ENCODE results near the gene ANKRD33B. TPM values are rescaled to one million over a fixed set of nuclear protein-coding genes. Genes with fewer than 3 reads are reported as not detected.
A peak's percentile ranks its signal among the peaks of the same experiment; 100 is the strongest.
"Not testable (repeated sequence)": the region's sequence is repeated elsewhere in the genome, so short reads cannot be mapped to it uniquely, and the experiment has no call there.

The ANKRD33B gene
- total RNA-seq, 1 experiment from 2014 or later = 1.6 TPM

GRCh38 chr5:10596886-10597451, 33.1 kb downstream of the ANKRD33B start:
- Histone ChIP-seq H3K4me3 (ENCODE audit: insufficient read depth, low read depth, low read length) (no peak overlapping the region), H3K36me3 (replicated peaks; ENCODE audit: control insufficient read depth, insufficient read depth, low read length) (no peaks in the 10 kb centered on the region; the same call in 1 of the 2 replicates), H3K27me3 (ENCODE audit: control insufficient read depth, insufficient read depth, low read length) (no peaks in the 10 kb centered on the region)
- DNase-seq = no peak

GRCh38 chr5:10599113-10599512, 35.2 kb downstream of the ANKRD33B start:
- no peak for DNase-seq

GRCh38 chr5:10599862-10600284, 36.0 kb downstream of the ANKRD33B start:
- no peak for DNase-seq
- no peaks in the 10 kb centered on the region; the same call in 1 of the 2 replicates for H3K36me3 ChIP-seq (replicated peaks; ENCODE audit: control insufficient read depth, insufficient read depth, low read length)
- H3K4me3 ChIP-seq (ENCODE audit: insufficient read depth, low read depth, low read length) = no peak overlapping the region
- no peaks in the 10 kb centered on the region for H3K27me3 ChIP-seq (ENCODE audit: control insufficient read depth, insufficient read depth, low read length)

More at GRCh38 chr5:10599113-10599512, 35.2 kb downstream of the ANKRD33B start:
- H3K4me3 ChIP-seq (ENCODE audit: insufficient read depth, low read depth, low read length) = no peak overlapping the region
- H3K36me3 ChIP-seq (replicated peaks; ENCODE audit: control insufficient read depth, insufficient read depth, low read length) = no peaks in the 10 kb centered on the region; the same call in 1 of the 2 replicates
- no peaks in the 10 kb centered on the region for H3K27me3 ChIP-seq (ENCODE audit: control insufficient read depth, insufficient read depth, low read length)

- Histone ChIP-seq H3K4me3 (ENCODE audit: insufficient read depth, low read depth, low read length) (no peak overlapping the region), H3K36me3 (replicated peaks; ENCODE audit: control insufficient read depth, insufficient read depth, low read length) (no peaks in the 10 kb centered on the region; the same call in 1 of the 2 replicates), H3K27me3 (ENCODE audit: control insufficient read depth, insufficient read depth, low read length) (no peaks in the 10 kb centered on the region)
- DNase-seq = no peak
These were observed 36.9 kb downstream of the ANKRD33B start for GRCh38 chr5:10600626-10601245.

GRCh38 chr5:10601246-10602030, 37.6 kb downstream of the ANKRD33B start:
- no peak overlapping the region for H3K4me3 ChIP-seq (ENCODE audit: insufficient read depth, low read depth, low read length)
- DNase-seq = peak; percentile 7
- H3K27me3 ChIP-seq (ENCODE audit: control insufficient read depth, insufficient read depth, low read length) = no peaks in the 10 kb centered on the region
- H3K36me3 ChIP-seq (replicated peaks; ENCODE audit: control insufficient read depth, insufficient read depth, low read length) = no peaks in the 10 kb centered on the region

GRCh38 chr5:10602031-10602806, 38.3 kb downstream of the ANKRD33B start:
- no peak for DNase-seq
- no peak overlapping the region for H3K4me3 ChIP-seq (ENCODE audit: insufficient read depth, low read depth, low read length)
- H3K27me3 ChIP-seq (ENCODE audit: control insufficient read depth, insufficient read depth, low read length) = no peaks in the 10 kb centered on the region
- no peaks in the 10 kb centered on the region for H3K36me3 ChIP-seq (replicated peaks; ENCODE audit: control insufficient read depth, insufficient read depth, low read length)

GRCh38 chr5:10604975-10605374, 41.1 kb downstream of the ANKRD33B start:
- Histone ChIP-seq H3K27me3 (ENCODE audit: control insufficient read depth, insufficient read depth, low read length) (no peaks in the 10 kb centered on the region), H3K36me3 (replicated peaks; ENCODE audit: control insufficient read depth, insufficient read depth, low read length) (no peaks in the 10 kb centered on the region), H3K4me3 (ENCODE audit: insufficient read depth, low read depth, low read length) (no peak overlapping the region)
- DNase-seq = peak; percentile 5

GRCh38 chr5:10606632-10607022, 42.8 kb downstream of the ANKRD33B start:
- not testable (repeated sequence) for H3K27me3 ChIP-seq (ENCODE audit: control insufficient read depth, insufficient read depth, low read length); DNase-seq; H3K4me3 ChIP-seq (ENCODE audit: insufficient read depth, low read depth, low read length)

GRCh38 chr5:10607023-10607665, 43.3 kb downstream of the ANKRD33B start:
- DNase-seq = no peak
- Histone ChIP-seq H3K27me3 (ENCODE audit: control insufficient read depth, insufficient read depth, low read length) (no peaks in the 10 kb centered on the region), H3K4me3 (ENCODE audit: insufficient read depth, low read depth, low read length) (no peak overlapping the region), H3K36me3 (replicated peaks; ENCODE audit: control insufficient read depth, insufficient read depth, low read length) (no peaks in the 10 kb centered on the region)

More at GRCh38 chr5:10606632-10607022, 42.8 kb downstream of the ANKRD33B start:
- H3K36me3 ChIP-seq (replicated peaks; ENCODE audit: control insufficient read depth, insufficient read depth, low read length) = not testable (repeated sequence)

GRCh38 chr5:10607666-10608073, 43.8 kb downstream of the ANKRD33B start:
- Histone ChIP-seq H3K36me3 (replicated peaks; ENCODE audit: control insufficient read depth, insufficient read depth, low read length) (no peaks in the 10 kb centered on the region), H3K4me3 (ENCODE audit: insufficient read depth, low read depth, low read length) (no peak overlapping the region), H3K27me3 (ENCODE audit: control insufficient read depth, insufficient read depth, low read length) (no peaks in the 10 kb centered on the region)
- DNase-seq = peak; percentile 43

GRCh38 chr5:10608081-10608480, 44.2 kb downstream of the ANKRD33B start:
- H3K27me3 ChIP-seq (ENCODE audit: control insufficient read depth, insufficient read depth, low read length); H3K4me3 ChIP-seq (ENCODE audit: insufficient read depth, low read depth, low read length); H3K36me3 ChIP-seq (replicated peaks; ENCODE audit: control insufficient read depth, insufficient read depth, low read length): not testable (repeated sequence)
- peak; percentile 26 for DNase-seq

- no peak for DNase-seq
- Histone ChIP-seq H3K4me3 (ENCODE audit: insufficient read depth, low read depth, low read length) (no peak overlapping the region), H3K27me3 (ENCODE audit: control insufficient read depth, insufficient read depth, low read length) (no peaks in the 10 kb centered on the region), H3K36me3 (replicated peaks; ENCODE audit: control insufficient read depth, insufficient read depth, low read length) (no peaks in the 10 kb centered on the region)
These were observed 46.2 kb downstream of the ANKRD33B start for GRCh38 chr5:10610058-10610457.

GRCh38 chr5:10611290-10611689, 47.4 kb downstream of the ANKRD33B start:
- H3K36me3 ChIP-seq (replicated peaks; ENCODE audit: control insufficient read depth, insufficient read depth, low read length) = no peaks in the 10 kb centered on the region
- no peak overlapping the region for H3K4me3 ChIP-seq (ENCODE audit: insufficient read depth, low read depth, low read length)
- H3K27me3 ChIP-seq (ENCODE audit: control insufficient read depth, insufficient read depth, low read length) = no peaks in the 10 kb centered on the region
- DNase-seq = peak; percentile 19

GRCh38 chr5:10612251-10612650, 48.4 kb downstream of the ANKRD33B start:
- H3K36me3 ChIP-seq (replicated peaks; ENCODE audit: control insufficient read depth, insufficient read depth, low read length) = no peaks in the 10 kb centered on the region
- DNase-seq = peak; percentile 13
- no peak overlapping the region for H3K4me3 ChIP-seq (ENCODE audit: insufficient read depth, low read depth, low read length)
- H3K27me3 ChIP-seq (ENCODE audit: control insufficient read depth, insufficient read depth, low read length) = no peaks in the 10 kb centered on the region

All from H7 (cell line).